Measurements from ENCODE around the gene IFI44.

- TF ChIP-seq PATZ1 (CRISPR knock-in tag; IDR thresholded peaks at IDR 0.05; ENCODE audit: borderline replicate concordance) (no peak), ESRRG (CRISPR knock-in tag; IDR thresholded peaks at IDR 0.05) (no peak), SNAI2 (CRISPR knock-in tag; IDR thresholded peaks at IDR 0.05) (no peak), ZFP3 (CRISPR knock-in tag; IDR thresholded peaks at IDR 0.05) (no peak), ARNTL (CRISPR knock-in tag; IDR thresholded peaks at IDR 0.05; ENCODE audit: borderline replicate concordance, low read depth) (no peak), ISL1 (CRISPR knock-in tag; IDR thresholded peaks at IDR 0.05) (no peak)
- TF ChIP-seq, protein P1, sequence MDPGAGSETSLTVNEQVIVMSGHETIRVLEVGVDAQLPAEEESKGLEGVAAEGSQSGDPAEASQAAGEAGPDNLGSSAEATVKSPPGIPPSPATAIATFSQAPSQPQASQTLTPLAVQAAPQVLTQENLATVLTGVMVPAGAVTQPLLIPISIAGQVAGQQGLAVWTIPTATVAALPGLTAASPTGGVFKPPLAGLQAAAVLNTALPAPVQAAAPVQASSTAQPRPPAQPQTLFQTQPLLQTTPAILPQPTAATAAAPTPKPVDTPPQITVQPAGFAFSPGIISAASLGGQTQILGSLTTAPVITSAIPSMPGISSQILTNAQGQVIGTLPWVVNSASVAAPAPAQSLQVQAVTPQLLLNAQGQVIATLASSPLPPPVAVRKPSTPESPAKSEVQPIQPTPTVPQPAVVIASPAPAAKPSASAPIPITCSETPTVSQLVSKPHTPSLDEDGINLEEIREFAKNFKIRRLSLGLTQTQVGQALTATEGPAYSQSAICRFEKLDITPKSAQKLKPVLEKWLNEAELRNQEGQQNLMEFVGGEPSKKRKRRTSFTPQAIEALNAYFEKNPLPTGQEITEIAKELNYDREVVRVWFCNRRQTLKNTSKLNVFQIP (CRISPR knock-in tag; IDR thresholded peaks at IDR 0.05; ENCODE audit: borderline replicate concordance, low read depth) = no peak
These were observed 15.1 kb downstream of the IFI44 start for GRCh38 chr1:78664763-78665162.

Measured in SK-N-SH treated with all-trans-retinoic acid at 6 μM for 48 hours (cell line).